HCT116 (cell line): ENCODE measurements around the gene RAN. TPM values are rescaled to one million over a fixed set of nuclear protein-coding genes. Genes with fewer than 3 reads are reported as not detected.

ENCODE experiments used
- ATAC-seq: fragments of 200-7000 bp; cut with Tn5 transposase; 2 replicates; pipeline ENCODE4 v1.9.1; 2020; ENCODE audit warnings: mild to moderate bottlenecking, moderate library complexity
- BruUV-seq: library from RNA; stranded (reverse); fragments of 400-500 nt; replicated peaks from 2 replicates; lab custom pipeline; 2021; lab: Mats Ljungman, UMichigan
- CTCF ChIA-PET: fragments of 300-600 bp; sonication (Branson Sonifier 250); formaldehyde crosslinking; loops from one replicate; lab custom pipeline; 2021; ENCODE audit warnings: antibody characterized with exemption; lab: Charles Lee
- POLR2A ChIA-PET: fragments of 300-600, 350-600 bp; sonication (Branson Sonifier 250); formaldehyde crosslinking; loops from one replicate; lab custom pipeline; 2021; ENCODE audit warnings: antibody characterized with exemption; lab: Charles Lee
- RAD21 ChIA-PET, 2 experiments: fragments of 300-600 bp; sonication (Branson Sonifier 250); formaldehyde crosslinking; loops; one replicate each; lab custom pipeline; 2023; ENCODE audit warnings: low total read pairs in 2 of 2; ENCODE audit not compliant: uncharacterized antibody in 2 of 2, unreplicated experiment in 2 of 2, low non-redundant PET in 1 of 2; lab: Charles Lee
- DNase-seq: peaks from one replicate; pipeline ENCODE4 v3.0.0-alpha.2; 2010; ENCODE audit warnings: low read depth, low spot score
- H2AFZ ChIP-seq: fragments of 200-600 bp; shearing (Covaris generic), sonication (generic); 2 replicates; pipeline ENCODE4 v1.6.1; 2017; ENCODE audit warnings: low read depth, mixed run types, mixed read lengths, antibody characterized with exemption, low read length; ENCODE audit not compliant: poor library complexity, severe bottlenecking
- H3K27ac ChIP-seq: 2 replicates; pipeline ENCODE4 v1.5.1; 2012; ENCODE audit warnings: low read depth, low read length
- H3K27me3 ChIP-seq: fragments of 200-600 bp; sonication (generic); 2 replicates; pipeline ENCODE4 v1.6.1; 2016; ENCODE audit warnings: mixed run types, low read length, mixed read lengths; ENCODE audit not compliant: insufficient read depth
- H3K36me3 ChIP-seq, 2 experiments: fragments of 200-500 bp in 1 of 2; fragments of 200-600 bp in 1 of 2; sonication (Bioruptor generic) in 1 of 2; sonication (generic) in 1 of 2; 2 replicates each; pipeline versions ENCODE4 v1.5.1 to v1.6.1; 2014 to 2016; ENCODE audit warnings: low read length in 2 of 2, inconsistent platforms in 1 of 2, mixed read lengths in 1 of 2, mixed run types in 1 of 2; ENCODE audit not compliant: insufficient read depth in 2 of 2, control insufficient read depth in 1 of 2
- H3K4me1 ChIP-seq, 2 experiments: fragments of 200-600 bp in 1 of 2; sonication (generic) in 1 of 2; 2 replicates each; pipeline versions ENCODE4 v1.5.1 to v1.6.1; 2012 to 2017; ENCODE audit warnings: low read length in 2 of 2, inconsistent platforms in 1 of 2, mild to moderate bottlenecking in 1 of 2, mixed read lengths in 1 of 2, mixed run types in 1 of 2, moderate library complexity in 1 of 2; ENCODE audit not compliant: insufficient read depth in 2 of 2, control insufficient read depth in 1 of 2
- H3K4me2 ChIP-seq: fragments of 200-600 bp; sonication (generic); 2 replicates; pipeline ENCODE4 v1.6.1; 2017; ENCODE audit warnings: mixed run types, low read length, mixed read lengths
- H3K4me3 ChIP-seq, 2 experiments: fragments of 200-600 bp in 1 of 2; sonication (generic) in 1 of 2; replicated peaks in 1 of 2; 2 replicates each; pipeline ENCODE4 v1.5.1; 2011 to 2016; ENCODE audit warnings: low read length in 2 of 2, control low read depth in 1 of 2, low read depth in 1 of 2, mild to moderate bottlenecking in 1 of 2, mixed read lengths in 1 of 2, mixed run types in 1 of 2
- H3K79me2 ChIP-seq: fragments of 200-600 bp; sonication (generic); 2 replicates; pipeline ENCODE4 v1.6.1; 2017; ENCODE audit warnings: mild to moderate bottlenecking, mixed run types, low read length, moderate library complexity, mixed read lengths; ENCODE audit not compliant: insufficient read depth
- H3K9ac ChIP-seq: fragments of 200-600 bp; sonication (generic); 2 replicates; pipeline ENCODE4 v1.6.1; 2016; ENCODE audit warnings: low read length, mixed read lengths
- H3K9me2 ChIP-seq: fragments of 200-600 bp; sonication (generic), shearing (Covaris generic); 2 replicates; pipeline ENCODE4 v1.6.1; 2017; ENCODE audit warnings: mixed run types, mild to moderate bottlenecking, moderate library complexity; ENCODE audit not compliant: insufficient read depth
- H3K9me3 ChIP-seq, 2 experiments: fragments of 200-500 bp in 1 of 2; fragments of 200-600 bp in 1 of 2; sonication (Bioruptor generic) in 1 of 2; sonication (generic) in 1 of 2; 2 replicates each; pipeline ENCODE4 v1.6.1; 2014 to 2017; ENCODE audit warnings: low read length in 2 of 2, mixed read lengths in 2 of 2, inconsistent platforms in 1 of 2, low read depth in 1 of 2, mild to moderate bottlenecking in 1 of 2, mixed run types in 1 of 2, moderate library complexity in 1 of 2; ENCODE audit not compliant: control insufficient read depth in 1 of 2, insufficient read depth in 1 of 2
- H4K20me1 ChIP-seq: fragments of 200-600 bp; sonication (generic), shearing (Covaris generic); 2 replicates; pipeline ENCODE4 v1.6.1; 2017; ENCODE audit warnings: mixed run types, mild to moderate bottlenecking, moderate library complexity; ENCODE audit not compliant: insufficient read depth
- EGR1 ChIP-seq: IDR thresholded peaks from 2 replicates; pipeline ENCODE4 v1.6.1; 2012; ENCODE audit warnings: low read depth
- ELF1 ChIP-seq: IDR thresholded peaks from 2 replicates; pipeline ENCODE4 v1.6.1; 2012; ENCODE audit warnings: low read depth, borderline replicate concordance
- REST ChIP-seq: IDR thresholded peaks from 2 replicates; pipeline ENCODE4 v1.6.1; 2012; ENCODE audit warnings: low read depth
- SIN3A ChIP-seq: IDR thresholded peaks from 2 replicates; pipeline ENCODE4 v1.6.1; 2012; ENCODE audit warnings: low read depth
- SP1 ChIP-seq: IDR thresholded peaks from 2 replicates; pipeline ENCODE4 v1.6.1; 2012; ENCODE audit warnings: low read depth
- ZNF274 ChIP-seq: fragments of 200-500 bp; sonication (Bioruptor generic); IDR thresholded peaks from 2 replicates; pipeline ENCODE4 v1.6.1; 2014; ENCODE audit warnings: mild to moderate bottlenecking, low read depth, low read length, inconsistent platforms
- intact Hi-C: fragments of 100-400 bp; cut with micrococcal nuclease; formaldehyde crosslinking; loops from 2 replicates; pipeline ENCODE4 v1.10.0; 2022
- total RNA-seq: library from RNA; stranded (reverse); gene quantifications from one replicate; pipeline ENCODE4 v1.2.1, GENCODE V29; 2021; ENCODE audit not compliant: unreplicated experiment

The RAN gene
- total RNA-seq, 1 experiment from 2014 or later = 1,420 TPM

DNA sequence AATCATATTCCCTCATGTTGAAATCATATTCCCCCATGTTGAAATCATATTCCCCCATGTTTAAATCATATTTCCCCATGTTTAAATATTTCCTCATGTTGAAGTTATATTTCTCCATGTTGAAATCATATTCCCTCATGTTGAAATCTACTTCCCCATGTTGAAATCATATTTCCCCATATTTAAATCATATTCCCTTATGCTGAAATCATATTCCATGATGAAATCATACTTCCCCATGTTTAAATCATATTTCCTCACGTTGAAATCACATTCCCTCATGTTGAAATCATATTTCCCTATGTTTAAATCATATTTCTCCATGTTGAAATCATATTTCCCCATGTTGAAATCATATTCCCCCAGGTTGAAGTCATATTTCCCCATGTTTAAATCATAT lies 47.2 kb downstream of the RAN start:
- CTCF ChIA-PET = no interaction called here
- TF ChIP-seq SP1 (no peak), ELF1 (no peak), SIN3A (no peak), REST (no peak), EGR1 (no peak), ZNF274 (no peak)

More for the DNA sequence above, 47.2 kb downstream of the RAN start:
- no peak overlapping the region for H3K4me3 ChIP-seq
- intact Hi-C loops = no loop called here
- no peak overlapping the region for H2AFZ ChIP-seq
- H3K9me2 ChIP-seq = no peaks in the 10 kb centered on the region
- DNase-seq (no peak), ATAC-seq (no peak)
- no peak overlapping the region for H3K27ac ChIP-seq
- H3K79me2 ChIP-seq = no peaks in the 10 kb centered on the region
- ChIA-PET POLR2A (no interaction called here), RAD21 (no interaction called here)
- no peaks in the 10 kb centered on the region for H3K9me3 ChIP-seq
- H4K20me1 ChIP-seq = no peaks in the 10 kb centered on the region
- BruUV-seq = no TSS peak
- no peak overlapping the region for H3K9ac ChIP-seq
- H3K27me3 ChIP-seq = peaks cover 10% of the 10 kb centered on the region; the same call in 1 of the 2 replicates
- peaks cover 2 to 6% of the 10 kb centered on the region in 2 experiments; a peak in 1 of 4 replicates for H3K4me1 ChIP-seq
- no peak overlapping the region for H3K4me2 ChIP-seq
- no peaks in the 10 kb centered on the region for H3K36me3 ChIP-seq
